Measurements from ENCODE around the gene RAMAC. TPM values are rescaled to one million over a fixed set of nuclear protein-coding genes. Genes with fewer than 3 reads are reported as not detected.

RAMAC gene
- total RNA-seq, 4 donors from 2014 or later: 16.4 to 28.0 (median 23.7) TPM

- in situ Hi-C loops (cut with MboI; ENCODE audit: low sequenced_read_pairs in 4 of 4) (loop anchor here in 1 of 4 donors (10.0 kb wide), 1 partner anchor 112 kb away; no protein-coding TSS in a partner anchor), intact Hi-C loops (cut with DNase I; ENCODE audit: low total_unique reads) (no loop called here)
- no peak for ATAC-seq
These were observed 8.9 kb upstream of the RAMAC start for GRCh38 chr15:82977076-82977475.

GRCh38 chr15:82978438-82978837 lies 7.6 kb upstream of the RAMAC start:
- H3K36me3 ChIP-seq: no peaks in the 10 kb centered on the region
- no peak for ATAC-seq
- H3K27ac ChIP-seq: no peak overlapping the region
- no peaks in the 10 kb centered on the region for H3K27me3 ChIP-seq
- H3K4me1 ChIP-seq: no peaks in the 10 kb centered on the region
- intact Hi-C loops (cut with DNase I; ENCODE audit: low total_unique reads): no loop called here
- H3K4me3 ChIP-seq: no peak overlapping the region
- in situ Hi-C loops (cut with MboI; ENCODE audit: low sequenced_read_pairs in 4 of 4): loop anchor here in 1 of 4 donors (10.0 kb wide), 1 partner anchor 114 kb away; no protein-coding TSS in a partner anchor
- TF ChIP-seq CTCF (IDR thresholded peaks at IDR 0.05 in 4 of 5, conservative IDR thresholded peaks at IDR 0.05 in 1 of 5): no peak
- no peak for TF ChIP-seq POLR2A (IDR thresholded peaks at IDR 0.05)
- DNase-seq: no peak
- H3K9me3 ChIP-seq: no peaks in the 10 kb centered on the region

More at GRCh38 chr15:82977076-82977475, 8.9 kb upstream of the RAMAC start:
- DNase-seq: no peak
- Histone ChIP-seq H3K4me3 (no peak overlapping the region), H3K9me3 (no peaks in the 10 kb centered on the region), H3K4me1 (peaks cover 1 to 2% of the 10 kb centered on the region in 2 donors), H3K27ac (no peak overlapping the region), H3K27me3 (no peaks in the 10 kb centered on the region), H3K36me3 (no peaks in the 10 kb centered on the region)
- TF ChIP-seq POLR2A (IDR thresholded peaks at IDR 0.05) (no peak), CTCF (IDR thresholded peaks at IDR 0.05 in 4 of 5, conservative IDR thresholded peaks at IDR 0.05 in 1 of 5) (no peak)

- H3K9me3 ChIP-seq: no peaks in the 10 kb centered on the region
- TF ChIP-seq POLR2A (IDR thresholded peaks at IDR 0.05) (no peak), CTCF (IDR thresholded peaks at IDR 0.05 in 4 of 5, conservative IDR thresholded peaks at IDR 0.05 in 1 of 5) (no peak)
- no peaks in the 10 kb centered on the region for H3K36me3 ChIP-seq
- DNase-seq: no peak
- H3K27ac ChIP-seq: no peak overlapping the region
- H3K4me3 ChIP-seq: no peak overlapping the region
- intact Hi-C loops (cut with DNase I; ENCODE audit: low total_unique reads): no loop called here
- no peaks in the 10 kb centered on the region for H3K4me1 ChIP-seq
- no peaks in the 10 kb centered on the region for H3K27me3 ChIP-seq
- no peak for ATAC-seq
- in situ Hi-C loops (cut with MboI; ENCODE audit: low sequenced_read_pairs in 4 of 4): loop anchor here in 1 of 4 donors (10.0 kb wide), 1 partner anchor 115 kb away; no protein-coding TSS in a partner anchor
These were observed 6.3 kb upstream of the RAMAC start for GRCh38 chr15:82979726-82980125.

- Histone ChIP-seq H3K4me3 (no peak overlapping the region), H3K27ac (no peak overlapping the region), H3K36me3 (no peaks in the 10 kb centered on the region), H3K9me3 (no peaks in the 10 kb centered on the region), H3K4me1 (peaks cover 4 to 8% of the 10 kb centered on the region in 2 donors), H3K27me3 (no peaks in the 10 kb centered on the region)
- in situ Hi-C loops (cut with MboI; ENCODE audit: low sequenced_read_pairs in 4 of 4): no loop called here
- intact Hi-C loops (cut with DNase I; ENCODE audit: low total_unique reads): no loop called here
- TF ChIP-seq CTCF (IDR thresholded peaks at IDR 0.05 in 4 of 5, conservative IDR thresholded peaks at IDR 0.05 in 1 of 5) (no peak), POLR2A (IDR thresholded peaks at IDR 0.05) (no peak)
- ATAC-seq (no peak), DNase-seq (no peak)
These were observed 5.0 kb upstream of the RAMAC start for GRCh38 chr15:82980981-82981380.

- DNase-seq (no peak), ATAC-seq (peak in 1 of 2 donors; percentile 22)
- peaks cover 0 to 26% of the 10 kb centered on the region in 2 donors for H3K36me3 ChIP-seq
- no peaks in the 10 kb centered on the region for H3K27me3 ChIP-seq
- peaks cover 13 to 19% of the 10 kb centered on the region in 2 donors for H3K4me1 ChIP-seq
- in situ Hi-C loops (cut with MboI; ENCODE audit: low sequenced_read_pairs in 4 of 4) (no loop called here), intact Hi-C loops (cut with DNase I; ENCODE audit: low total_unique reads) (loop anchor here (1.0 kb wide), 1 partner anchor 137 kb away; no protein-coding TSS in a partner anchor)
- TF ChIP-seq CTCF (IDR thresholded peaks at IDR 0.05 in 4 of 5, conservative IDR thresholded peaks at IDR 0.05 in 1 of 5): peak in 1 of 5 experiments; percentile 14
- TF ChIP-seq POLR2A (IDR thresholded peaks at IDR 0.05): no peak
- peak overlapping the region; percentile 81 to 90 (median 84) for H3K27ac ChIP-seq
- H3K9me3 ChIP-seq: no peaks in the 10 kb centered on the region
- peak overlapping the region; percentile 73 to 89 (median 77) for H3K4me3 ChIP-seq
These were observed 401 bp downstream of the RAMAC start for GRCh38 chr15:82986442-82986780.

All from gastrocnemius medialis (tissue), 4 donors.